SW480 (cell line): ENCODE measurements around the gene SMIM21.

Experiments
- DNase-seq: peaks from one replicate; pipeline ENCODE4 v3.0.0-alpha.2; 2016; ENCODE audit warnings: low spot score

Gene SMIM21

DNA sequence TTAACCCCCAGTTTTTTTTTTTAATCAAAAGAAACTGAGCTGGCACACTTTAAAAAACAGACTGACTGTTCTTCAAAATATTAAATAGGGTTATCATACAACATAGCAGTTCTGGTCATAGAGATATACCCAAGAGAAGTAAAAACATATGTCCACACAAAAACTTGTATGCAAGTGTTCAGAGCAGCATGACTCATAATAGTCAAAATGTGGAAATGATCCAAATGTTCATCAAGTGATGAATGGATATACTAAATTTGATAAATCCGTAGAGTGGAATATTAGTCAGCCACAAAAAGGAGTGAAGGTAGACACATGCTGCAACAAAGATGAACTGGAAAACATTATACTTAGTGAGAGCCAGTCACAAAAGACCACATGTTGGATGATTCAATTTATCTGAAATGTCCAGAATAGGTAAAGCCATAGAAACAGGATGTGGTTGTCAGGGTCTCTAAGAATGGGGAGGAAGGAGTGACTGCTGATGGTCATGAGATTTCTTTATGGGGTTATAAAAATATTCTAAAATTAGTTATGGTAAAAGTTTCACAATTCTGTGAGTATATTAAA, 5.1 kb downstream of the SMIM21 start:
- DNase-seq, result no peak

DNA sequence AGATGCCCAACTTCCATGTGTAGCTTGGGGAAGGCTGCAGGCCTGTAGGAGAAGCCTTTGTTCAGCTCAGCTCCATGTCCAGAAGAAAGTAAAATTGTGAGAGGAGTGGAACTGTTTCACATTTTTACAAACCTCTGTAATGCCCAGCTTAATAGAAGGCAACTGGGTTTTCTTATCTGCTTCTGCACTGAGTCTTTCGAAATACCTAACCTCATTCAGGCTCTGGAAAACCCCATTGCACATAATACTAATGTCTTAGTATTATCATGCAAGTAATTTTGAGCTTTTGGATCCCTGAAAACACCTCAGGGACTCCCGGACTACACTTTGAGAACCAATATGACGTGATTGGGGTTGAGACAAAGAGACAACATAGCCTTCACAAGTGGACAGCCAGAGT, 5.8 kb downstream of the SMIM21 start:
- no peak for DNase-seq

DNA sequence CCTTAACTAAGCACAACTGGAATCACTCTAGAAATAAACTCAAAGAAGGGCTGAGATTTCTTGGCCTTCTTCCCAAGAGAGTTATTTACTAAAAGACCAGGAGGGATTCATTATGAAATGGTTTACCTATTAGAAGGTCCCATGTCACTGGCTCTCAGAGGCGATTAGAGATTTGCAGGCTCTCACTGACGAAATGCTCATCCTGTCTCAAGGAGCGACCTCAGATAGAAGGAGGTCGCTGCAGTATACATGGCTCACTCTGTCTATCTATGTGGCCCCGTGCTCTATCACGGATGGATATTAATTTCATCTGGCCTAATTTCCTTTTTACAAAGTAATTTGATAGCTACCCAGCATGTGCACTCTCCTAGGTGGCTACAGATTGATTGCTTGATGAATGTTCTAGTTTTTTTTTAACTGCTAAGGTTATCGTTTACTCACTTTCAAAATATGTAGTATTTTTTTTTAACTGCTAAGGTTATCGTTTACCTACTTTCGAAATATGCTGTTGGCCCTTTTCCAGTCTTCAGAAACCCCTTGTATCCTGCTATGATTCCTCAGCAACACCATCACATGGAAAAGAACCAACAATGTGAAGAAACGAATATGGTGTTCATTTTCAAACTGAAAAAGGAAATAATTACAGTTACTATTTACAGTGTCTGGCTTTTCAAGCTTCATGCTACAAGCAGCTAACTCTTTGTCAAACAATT, 9.1 kb downstream of the SMIM21 start:
- no peak for DNase-seq

DNA sequence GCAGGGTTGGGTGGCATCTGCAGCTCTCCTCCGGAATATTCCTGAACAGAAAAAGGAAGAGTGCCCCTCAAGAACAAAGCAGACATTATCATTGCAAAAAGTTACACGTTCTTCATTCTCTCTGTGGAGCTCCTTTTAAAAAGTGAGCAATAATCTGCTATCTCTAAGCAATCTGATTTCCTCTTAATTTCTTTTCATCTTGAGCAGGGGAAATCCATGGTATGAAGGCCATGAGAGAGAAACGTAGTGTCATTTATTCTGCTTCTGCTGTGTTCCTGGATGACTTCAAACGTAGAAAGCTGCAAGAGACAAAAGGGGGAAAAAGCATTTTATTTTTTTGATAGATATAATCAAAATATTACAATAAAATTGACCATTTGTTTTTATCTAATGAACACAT, 16.9 kb downstream of the SMIM21 start:
- DNase-seq, result no peak

DNA sequence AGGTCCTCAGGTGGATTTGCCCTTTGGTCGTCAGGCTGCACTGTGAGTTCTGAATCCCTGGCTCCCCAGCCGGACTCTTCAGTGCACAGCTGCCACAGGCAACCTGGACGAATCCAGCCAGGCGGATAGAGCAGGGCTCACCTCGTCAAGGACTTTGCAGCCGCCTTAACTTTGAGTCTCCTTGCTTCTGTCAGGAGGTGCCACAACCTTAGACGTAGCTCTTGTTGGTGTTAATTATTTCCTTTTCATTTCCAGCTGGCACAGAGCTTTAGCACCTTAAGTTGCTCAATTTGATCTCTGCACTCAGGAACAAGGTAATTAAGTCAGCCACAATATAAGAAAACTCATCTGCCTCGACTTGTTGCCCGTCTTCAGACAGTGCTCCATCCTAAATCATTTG, 17.7 kb downstream of the SMIM21 start:
- DNase-seq, result no peak

DNA sequence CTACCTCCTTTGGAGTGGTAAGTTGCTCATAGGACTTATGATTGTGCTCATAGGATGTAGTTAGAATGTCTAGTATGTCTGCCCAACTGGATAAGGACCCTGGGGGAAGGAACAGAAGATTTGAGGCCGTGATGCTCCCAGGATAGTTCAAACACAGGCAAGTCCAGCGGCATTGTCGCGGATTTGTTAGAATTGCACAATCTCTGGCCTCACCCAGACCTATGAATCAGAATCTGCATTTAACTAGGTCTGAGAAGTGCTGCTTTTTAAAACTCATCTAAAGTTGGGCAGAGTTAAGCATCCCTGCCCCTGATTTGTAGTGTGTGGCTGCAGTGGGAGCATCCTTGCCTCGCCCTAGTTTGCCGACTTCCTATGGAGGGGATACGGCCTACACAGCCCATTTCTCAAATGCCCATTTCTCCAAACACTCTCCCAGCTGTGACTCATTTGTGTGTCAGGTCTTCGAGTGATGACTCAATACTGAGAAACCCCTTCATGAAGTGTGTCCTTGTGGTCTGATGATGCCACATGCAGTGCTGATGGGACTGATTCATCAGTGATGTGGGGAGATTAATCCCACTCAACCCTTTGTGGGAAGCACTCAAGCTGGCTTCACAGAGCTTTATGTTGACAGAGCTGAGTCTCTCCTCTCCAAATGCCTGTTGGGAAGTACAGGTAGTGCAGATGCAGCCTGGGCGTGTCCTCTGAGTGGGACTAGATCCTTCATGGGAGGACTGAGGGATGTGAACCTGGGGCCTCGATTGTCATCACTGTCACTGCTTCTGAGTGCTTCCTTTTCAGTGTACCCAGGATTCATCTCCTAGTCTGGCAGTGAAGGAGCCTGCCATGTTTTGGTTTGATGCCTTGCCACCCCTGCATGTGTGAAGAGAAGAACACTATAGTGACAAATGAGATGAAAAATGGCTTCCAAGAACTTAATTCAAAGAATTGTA, 18.7 kb downstream of the SMIM21 start:
- DNase-seq, result peak; percentile 93

DNA sequence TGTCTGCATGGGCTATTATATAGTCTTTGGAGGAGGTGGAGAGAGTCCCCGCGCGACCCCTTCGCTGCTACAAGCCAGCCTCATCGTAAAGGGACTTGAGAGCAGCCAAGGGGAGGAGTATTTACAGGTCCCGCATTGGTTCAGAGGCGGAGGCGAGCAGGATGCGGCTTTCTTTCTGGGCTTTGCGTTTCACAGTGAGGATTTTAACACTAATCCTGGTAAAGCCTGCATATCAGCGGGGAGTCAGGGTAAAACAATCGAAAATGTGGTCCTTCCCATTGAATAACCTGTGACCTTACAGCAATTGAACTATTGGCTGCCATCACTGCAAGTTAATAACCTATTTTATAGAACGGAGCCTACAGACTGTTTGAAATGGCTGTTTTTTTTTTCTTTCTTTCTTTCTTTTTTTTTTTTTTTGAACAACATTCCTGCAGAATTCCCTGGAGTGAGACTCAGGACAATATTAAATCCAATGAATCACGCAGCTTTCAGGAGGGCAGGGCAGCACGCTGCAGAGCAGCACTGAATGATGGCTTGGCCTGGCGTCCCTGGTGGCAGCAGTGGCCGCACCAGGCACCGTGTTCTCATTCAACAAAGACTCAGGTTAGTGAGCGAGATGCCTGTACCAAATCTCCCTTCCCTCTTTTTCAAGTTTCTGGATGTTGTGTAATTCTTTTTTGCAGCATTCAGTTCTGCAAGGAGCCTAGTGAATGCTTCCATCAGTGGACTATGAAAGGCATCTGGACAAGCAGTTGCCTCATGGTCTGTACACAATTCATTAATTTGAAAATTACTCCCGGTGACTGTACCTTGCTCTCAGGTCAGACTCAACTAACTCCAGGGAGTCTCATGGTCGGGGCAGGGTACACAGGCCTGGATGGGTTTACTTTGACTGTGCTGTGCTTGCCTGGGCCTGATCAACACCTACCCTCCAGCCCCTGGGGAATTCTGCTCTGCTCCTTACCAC, 19.8 kb downstream of the SMIM21 start:
- DNase-seq, result no peak

DNA sequence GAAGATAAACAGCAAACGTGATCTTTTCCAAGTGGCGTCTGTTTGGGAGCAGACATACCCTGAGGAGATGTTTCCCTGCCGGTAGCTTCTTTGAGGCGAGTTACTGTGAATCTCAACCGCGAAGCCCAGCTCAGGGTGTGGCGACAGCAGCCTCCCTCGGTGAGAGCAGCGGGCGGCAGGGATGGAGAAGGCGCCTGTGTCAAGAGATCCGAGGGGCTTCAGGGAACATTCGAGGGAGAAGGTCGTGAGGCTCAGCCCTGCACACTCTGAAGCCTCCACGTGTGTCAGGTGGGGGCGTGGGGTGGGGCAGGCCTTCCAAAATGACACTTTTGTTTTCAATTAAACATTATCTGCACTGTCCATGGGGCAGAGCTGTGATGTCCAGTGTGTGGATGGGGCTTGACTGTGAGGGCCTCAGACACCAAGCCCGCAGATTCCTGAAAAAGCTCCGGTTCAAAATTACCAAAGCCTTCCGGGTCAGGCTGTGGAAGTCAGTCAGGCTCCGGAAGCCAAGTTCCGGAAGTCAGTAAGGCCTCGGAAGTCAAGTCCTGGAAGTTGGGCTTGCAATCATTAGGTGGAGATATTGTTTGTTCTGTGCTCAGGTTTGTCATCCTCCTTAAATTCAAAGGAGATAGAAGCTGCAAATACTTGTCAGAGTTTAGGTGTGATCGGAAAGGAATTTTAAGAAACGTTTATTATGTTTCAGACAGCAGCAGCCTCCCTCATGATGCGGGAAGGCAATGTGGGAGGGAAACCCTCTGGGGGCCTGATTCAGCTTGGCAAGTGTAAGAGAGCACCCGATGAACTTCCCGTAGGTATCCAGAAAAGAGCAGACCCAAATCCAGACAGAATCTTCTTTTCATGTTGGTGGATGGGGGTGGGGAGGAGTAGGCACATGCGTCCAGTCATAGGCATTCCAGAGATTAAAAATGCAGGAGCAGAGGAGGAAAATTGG, 20.7 kb downstream of the SMIM21 start:
- no peak for DNase-seq

DNA sequence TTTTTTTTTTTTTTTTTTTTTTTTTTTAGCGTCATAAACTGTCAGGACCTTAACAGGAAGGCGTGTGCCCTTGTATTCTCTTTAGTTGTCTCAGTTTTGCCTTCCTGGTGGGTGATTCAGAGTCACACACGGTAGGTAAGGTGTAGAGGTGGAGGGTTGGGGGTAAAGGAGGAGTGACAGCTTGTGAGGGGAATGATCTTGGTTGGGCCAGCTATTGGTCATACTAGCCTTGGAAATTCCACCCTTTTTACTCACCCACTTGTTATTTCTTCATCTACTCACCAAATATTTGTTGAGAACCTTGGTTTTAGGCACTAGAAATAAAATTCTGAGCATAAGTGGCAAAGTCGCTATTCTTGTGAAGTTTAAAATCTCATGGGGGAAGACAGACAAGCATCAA, 22.2 kb downstream of the SMIM21 start:
- no peak for DNase-seq

DNA sequence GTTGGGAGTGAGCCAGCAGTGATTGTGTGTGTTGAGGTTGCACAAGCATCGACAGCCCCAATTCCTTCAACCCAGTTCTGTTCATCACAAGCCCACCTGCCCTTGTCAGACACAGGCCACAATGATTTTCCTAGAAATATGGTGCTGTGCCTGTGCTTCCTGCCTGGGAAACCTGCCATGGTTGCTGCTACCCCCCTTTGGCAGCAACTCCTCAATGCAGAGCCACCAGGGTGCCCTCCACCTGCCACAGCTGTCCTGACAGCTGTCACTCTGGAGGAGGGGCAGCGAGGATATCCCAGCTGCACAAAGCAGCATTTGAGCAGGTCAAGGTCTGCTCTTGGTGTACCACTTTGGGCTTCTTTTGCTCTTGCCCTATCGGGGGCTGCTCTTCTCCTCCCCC, 27.1 kb downstream of the SMIM21 start:
- DNase-seq, result no peak

DNA sequence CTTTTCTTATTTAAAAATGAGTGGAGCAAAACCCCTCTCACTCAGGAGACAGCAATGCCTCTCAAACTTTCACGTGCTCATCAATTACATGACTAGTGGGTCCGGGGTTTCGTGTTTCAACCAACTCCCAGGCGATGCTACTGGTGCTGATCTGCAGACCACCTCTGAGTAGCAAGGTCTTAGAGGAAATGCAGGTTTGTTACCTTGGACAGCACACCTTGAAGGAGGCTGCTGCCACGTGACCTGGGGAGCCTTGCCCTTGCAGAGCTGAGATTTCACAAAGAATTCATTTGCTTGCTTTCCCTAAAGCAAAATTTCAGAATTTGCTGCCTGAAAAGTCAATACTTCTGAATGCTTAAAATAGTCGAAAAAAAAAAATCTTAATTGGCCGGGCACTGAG, 32.4 kb downstream of the SMIM21 start:
- no peak for DNase-seq

DNA sequence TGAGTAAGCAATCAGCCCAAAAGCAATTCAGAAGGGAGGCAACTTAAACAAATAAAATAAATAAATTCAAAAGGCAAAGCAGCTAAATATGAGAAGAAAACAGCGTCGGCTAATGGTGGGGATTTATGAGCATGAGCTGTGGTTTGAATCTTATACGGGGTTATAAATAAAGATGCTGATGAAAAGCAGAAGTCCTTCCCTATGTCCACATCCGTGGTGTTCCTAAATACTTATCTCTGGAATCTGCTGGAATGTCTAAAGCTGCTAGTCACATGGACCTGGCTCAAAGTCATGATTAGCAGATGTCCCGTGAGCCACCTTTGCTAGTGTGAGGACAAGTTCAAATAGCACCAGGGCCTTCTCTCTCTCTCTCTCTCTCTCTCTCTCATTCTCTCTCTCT, 33.8 kb downstream of the SMIM21 start:
- DNase-seq, result no peak

DNA sequence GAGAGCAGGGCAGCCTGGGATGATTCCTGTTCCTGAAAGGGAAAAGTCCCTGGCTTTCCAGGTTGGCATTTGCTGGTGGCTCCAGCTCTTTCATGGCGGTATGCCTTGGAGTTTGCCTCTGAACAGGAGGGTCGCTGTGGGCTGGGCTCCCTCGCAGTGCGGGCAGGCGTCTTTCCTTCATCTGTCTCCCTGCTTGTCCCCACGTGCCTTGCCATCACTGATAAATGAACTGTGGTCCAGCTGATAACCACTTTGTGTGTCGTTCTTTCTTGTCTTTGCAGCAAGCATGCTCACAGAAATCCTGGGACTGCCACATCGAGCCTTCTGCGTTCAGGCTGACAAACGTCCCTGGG, 35.3 kb downstream of the SMIM21 start:
- DNase-seq, result no peak

DNA sequence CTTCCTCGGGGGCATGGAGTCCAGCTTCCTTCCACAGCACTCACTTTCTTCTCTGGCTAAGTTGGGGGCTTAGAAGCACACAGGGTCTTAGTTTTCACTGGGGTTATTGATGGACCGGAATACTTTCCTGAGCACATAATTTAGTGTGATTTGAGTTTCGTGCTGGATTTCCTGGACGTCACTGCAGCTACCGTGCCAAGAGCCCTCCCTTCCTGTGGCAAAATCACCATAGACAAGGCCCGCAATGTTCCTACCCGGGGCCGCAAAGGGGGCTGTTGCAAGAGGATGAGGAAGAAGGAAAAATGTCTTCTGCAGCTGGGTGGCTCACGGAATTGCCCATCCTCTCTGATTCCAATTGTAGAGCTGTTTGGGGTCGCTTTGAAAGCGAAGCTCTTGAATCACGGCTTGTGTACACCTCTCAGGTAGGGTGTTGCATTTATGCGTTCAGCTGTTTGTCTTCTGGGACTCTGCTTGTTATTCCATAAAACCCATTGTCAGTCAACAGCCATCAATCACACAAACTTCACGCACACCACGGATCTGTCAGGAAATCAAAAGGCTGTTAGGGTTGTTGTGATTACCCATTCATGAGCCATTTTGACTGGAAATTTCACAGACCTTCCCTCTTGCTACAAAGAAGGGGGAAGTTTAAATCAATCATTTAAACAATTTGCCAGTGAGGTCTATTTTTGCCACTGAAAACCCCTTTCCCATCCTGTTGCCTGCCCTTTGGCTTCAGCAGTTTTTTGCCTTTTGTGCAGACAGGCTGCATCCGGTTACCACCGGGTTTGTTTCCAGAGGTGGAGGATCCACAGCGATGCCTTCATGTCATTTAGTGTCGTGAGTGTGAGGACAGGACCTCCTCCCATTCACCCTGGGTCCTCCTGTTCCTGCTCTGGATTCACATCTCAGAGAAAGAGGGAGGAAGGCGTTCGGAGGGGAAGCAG, 36.0 kb downstream of the SMIM21 start:
- DNase-seq, result no peak

DNA sequence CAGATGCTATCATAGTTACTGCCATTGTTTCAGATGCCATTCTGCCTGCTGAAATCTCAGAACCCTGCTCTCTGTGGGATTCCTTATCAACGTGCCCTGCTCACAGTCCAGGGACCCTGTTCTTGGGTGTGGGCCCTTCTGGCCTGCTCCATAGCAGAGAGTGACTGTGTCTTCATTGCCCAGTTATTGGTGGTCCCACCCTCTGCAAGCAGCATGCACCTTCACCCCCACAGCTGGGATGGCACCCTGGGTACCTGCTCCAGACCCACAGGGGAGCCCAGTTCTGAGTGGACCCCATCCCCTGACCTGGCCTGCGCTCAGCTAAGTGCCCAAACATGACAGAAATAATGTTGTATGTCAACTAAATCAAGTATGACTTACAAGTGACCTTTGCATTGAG, 36.6 kb downstream of the SMIM21 start:
- no peak for DNase-seq

DNA sequence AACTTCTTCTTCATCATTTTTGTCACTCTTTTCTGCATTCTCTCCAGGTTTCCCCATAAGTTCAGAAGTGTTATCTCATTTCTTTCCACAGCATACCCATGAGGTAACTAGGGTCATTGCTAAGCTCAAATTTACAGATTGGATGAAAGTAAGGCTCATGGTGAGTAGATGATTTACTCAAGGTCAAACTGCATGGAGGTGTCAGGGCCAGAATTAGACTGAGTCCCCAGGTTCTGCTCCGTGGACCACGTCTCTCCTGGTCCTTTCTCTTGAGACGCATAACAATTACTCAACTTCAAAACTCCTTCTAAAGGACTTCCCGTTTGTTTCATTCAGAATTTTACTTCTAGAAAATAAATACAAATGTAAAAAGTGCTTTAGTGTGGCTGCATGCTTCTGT, 43.4 kb downstream of the SMIM21 start:
- DNase-seq, result no peak

DNA sequence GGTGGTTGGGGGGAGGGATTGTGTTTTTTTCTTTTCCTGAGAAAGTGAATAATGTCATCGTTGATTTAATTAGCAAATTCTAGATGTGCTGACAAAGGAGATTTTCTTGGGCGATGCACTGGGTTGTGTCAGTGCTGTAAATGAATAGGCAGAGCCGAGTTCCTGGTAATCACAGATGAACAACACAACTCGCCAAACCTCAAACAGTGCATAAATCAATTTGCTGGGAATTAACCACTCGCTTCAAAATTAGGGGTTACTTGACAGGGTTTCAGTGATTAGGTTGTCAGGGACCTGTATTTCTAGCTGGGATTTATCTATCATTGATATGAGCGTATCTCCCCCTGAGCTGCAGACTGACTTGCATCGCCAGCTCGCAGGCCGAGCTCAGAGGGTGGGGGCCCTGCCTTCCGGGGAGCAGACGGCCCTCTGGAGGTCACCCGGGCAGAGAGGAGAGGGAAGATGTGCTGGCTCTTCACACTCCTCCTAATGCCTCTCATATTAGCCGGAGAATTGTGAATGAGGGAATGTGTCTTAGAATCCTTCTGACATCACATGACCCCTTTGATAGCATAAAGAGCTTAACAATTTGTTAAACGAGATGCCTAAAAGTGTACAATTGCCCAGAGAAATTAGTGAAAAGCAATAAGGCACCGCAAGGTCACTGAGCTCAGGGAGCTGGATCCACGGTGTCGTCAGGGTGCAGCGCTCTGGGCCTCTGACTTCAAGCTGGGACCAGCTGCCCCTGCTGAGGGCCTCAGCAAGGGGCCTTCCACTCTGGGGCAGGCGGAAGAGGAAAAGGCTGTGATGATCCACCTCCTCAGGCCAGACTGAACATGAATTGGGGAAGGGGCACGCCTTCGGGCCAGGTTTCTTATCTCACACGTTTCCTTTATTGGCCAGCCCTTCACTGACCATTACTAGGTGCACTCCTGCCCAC, 48.9 kb downstream of the SMIM21 start:
- no peak for DNase-seq

DNA sequence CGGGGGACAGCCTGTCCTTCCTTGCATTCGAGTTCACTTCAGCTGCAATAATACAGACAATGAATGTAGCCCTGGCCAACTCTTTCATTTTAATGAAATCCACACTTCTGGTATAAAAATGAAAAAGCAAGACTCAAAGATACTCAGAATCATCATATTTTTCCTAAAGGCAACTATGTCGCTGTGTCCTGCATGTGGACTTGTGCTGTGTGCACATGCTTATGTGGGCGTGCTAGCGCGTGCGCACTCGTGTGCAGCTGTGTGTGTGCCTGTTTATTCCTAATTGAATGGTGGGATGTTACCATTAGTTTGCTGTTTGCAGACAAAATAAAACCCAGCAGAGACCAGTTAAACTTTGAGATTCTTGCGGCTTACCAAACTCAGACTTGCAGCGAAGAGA, 49.6 kb downstream of the SMIM21 start:
- DNase-seq, result no peak

DNA sequence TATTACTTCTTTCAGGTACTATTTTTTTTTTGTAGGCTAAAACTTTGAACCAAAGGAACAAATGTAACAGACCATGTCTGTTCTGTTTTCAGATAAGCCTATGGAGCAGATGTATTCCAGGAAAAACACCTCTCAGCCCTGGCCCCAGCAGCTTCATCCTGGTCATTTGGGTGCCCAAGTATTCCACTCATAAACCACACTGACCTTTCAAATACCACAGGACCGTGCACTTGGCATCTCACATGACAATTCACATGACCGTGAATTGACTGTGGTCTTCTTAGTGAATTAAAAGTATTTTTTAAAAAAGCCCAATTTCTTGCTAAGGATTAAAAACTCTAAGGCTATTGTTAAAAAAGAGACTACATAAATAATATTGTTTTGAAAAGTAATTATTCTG, 50.2 kb downstream of the SMIM21 start:
- no peak for DNase-seq
